KOPT-K1 (cell line): ENCODE data around the gene DDI1.

ENCODE experiments used
- H3K27ac ChIP-seq: fragments of 200-600 bp; sonication (generic); 2 replicates; pipeline ENCODE4 v1.5.1; 2016; ENCODE audit warnings: antibody characterized with exemption, mild to moderate bottlenecking, low read depth, low read length; ENCODE audit not compliant: poor library complexity, severe bottlenecking
- H3K36me3 ChIP-seq: fragments of 200-600 bp; sonication (generic); 2 replicates; pipeline ENCODE4 v1.5.1; 2017; ENCODE audit warnings: antibody characterized with exemption, mild to moderate bottlenecking, low read length, moderate library complexity; ENCODE audit not compliant: insufficient read depth
- H3K9me3 ChIP-seq: fragments of 200-600 bp; sonication (generic); 2 replicates; pipeline ENCODE4 v1.5.1; 2017; ENCODE audit warnings: antibody characterized with exemption, low read length, mild to moderate bottlenecking; ENCODE audit not compliant: insufficient read depth, poor library complexity, severe bottlenecking

DDI1 gene

DNA sequence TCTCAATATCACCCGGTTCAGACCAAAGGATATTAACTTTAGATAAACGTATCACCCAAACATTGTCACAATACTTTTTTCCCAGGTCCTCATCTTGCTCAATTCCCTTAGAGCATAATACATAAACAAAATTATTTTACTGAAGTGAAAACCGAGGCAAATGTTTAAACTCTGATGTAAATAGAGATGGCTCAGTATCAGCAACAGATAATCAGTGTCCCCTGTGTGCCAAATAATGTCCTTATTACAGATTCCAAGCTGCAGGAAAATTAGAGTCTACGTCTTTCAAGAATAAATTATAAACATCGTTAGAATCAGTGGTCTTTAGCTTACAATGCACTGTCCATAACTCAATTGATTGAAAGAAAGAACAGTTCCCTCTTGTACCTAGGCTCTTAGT lies 50.2 kb downstream of the DDI1 start:
- H3K36me3 ChIP-seq = no peaks in the 10 kb centered on the region
- no peaks in the 10 kb centered on the region for H3K9me3 ChIP-seq
- H3K27ac ChIP-seq = no peak overlapping the region
